Measurements from ENCODE around the gene CXXC1.

- TF ChIP-seq EZH2 (IDR thresholded peaks at IDR 0.05; ENCODE audit: insufficient read depth, poor library complexity, severe bottlenecking) (no peak), EZH2phosphoT487 (IDR thresholded peaks at IDR 0.05; ENCODE audit: insufficient read depth, low read depth) (no peak)
Observed at GRCh38 chr18:50297621-50298442, 10.3 kb upstream of the CXXC1 start.

Measured in GM23248 (cell line).